ENCODE measurements around the gene ITFG2. TPM values are rescaled to one million over a fixed set of nuclear protein-coding genes. Genes with fewer than 3 reads are reported as not detected.
A peak's percentile ranks its signal among the peaks of the same experiment; 100 is the strongest.

The ITFG2 gene
- total and polyA plus RNA-seq, 10 of the 15 experiments (the other 5 are each of a cell fraction or from before 2014, with no cell fraction given): 21.2 to 39.5 (median 25.9) TPM

DNA sequence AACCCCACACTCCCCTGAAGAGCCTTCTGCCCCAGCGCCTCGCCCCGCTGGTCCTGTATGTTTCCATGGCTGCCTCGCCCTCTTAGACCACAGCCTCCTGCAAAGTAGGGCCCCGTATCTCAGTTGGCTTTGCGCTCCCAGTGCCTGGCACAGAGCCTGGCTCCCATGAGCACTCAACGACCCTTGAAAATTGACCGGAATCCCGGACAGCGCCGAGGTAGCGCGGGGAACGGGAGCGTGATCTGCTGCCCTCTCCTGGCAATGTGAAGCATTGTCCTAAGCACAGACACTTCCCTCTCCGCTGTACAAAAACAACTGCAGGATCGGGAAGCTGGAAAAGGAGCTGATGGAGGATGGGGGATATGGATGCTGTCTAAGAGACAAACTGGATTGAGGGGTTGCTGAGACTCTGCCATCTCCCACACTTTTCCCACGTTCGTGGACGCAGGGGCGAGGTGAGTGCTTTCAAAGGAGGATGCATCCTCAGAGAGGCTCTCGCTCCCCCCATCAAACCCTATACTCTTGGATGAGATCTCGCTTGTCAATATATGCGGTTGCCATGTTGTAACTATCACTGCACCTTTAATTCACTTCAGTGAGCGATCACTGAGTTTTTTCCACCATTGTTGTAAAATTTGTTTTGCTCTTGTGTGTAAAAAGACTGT is 28.4 kb upstream of the ITFG2 start:
- no TSS peak for BruUV-seq (replicated peaks)
- no peaks in the 10 kb centered on the region for H3K79me2 ChIP-seq (ENCODE audit: control insufficient read depth, insufficient read depth, low read length)
- ChIA-PET CTCF (interaction anchor here (1.0 to 2.8 kb wide), 9 partner anchors 12 to 457 kb away, joined by 3 to 16 read pairs (median 6); partner anchors contain the start of gene FKBP4), RAD21 (ENCODE audit: unreplicated experiment) (interaction anchor here (1.6 kb wide), 2 partner anchors 12 to 32 kb away, joined by 3 read pairs; no protein-coding TSS in a partner anchor), POLR2A (no interaction called here), SMC1A (ENCODE audit: uncharacterized antibody, unreplicated experiment) (interaction anchor here (1.7 kb wide), 1 partner anchor 29 kb away, joined by 6 read pairs; the partner anchor contains the start of gene ITFG2)
- H3K27ac ChIP-seq (ENCODE audit: control insufficient read depth, insufficient read depth): no peak overlapping the region
- no peaks in the 10 kb centered on the region; the same call in 1 of the 2 replicates for H3K4me1 ChIP-seq (ENCODE audit: control insufficient read depth, insufficient read depth, low read length)
- no peaks in the 10 kb centered on the region for H4K20me1 ChIP-seq (ENCODE audit: control insufficient read depth, insufficient read depth)
- no peak overlapping the region for H3K9ac ChIP-seq (ENCODE audit: control insufficient read depth, insufficient read depth, low read length)
- in situ Hi-C loops (cut with MboI): no loop called here
- H3K4me3 ChIP-seq: no peak overlapping the region
- intact Hi-C loops (cut with micrococcal nuclease; ENCODE audit: unreplicated experiment): loop anchor here (2.0 kb wide), 1 partner anchor 101 kb away; no protein-coding TSS in a partner anchor
- TF ChIP-seq SMC3 (IDR thresholded peaks at IDR 0.05; ENCODE audit: borderline replicate concordance, low read length): peak; percentile 66
- TF ChIP-seq, protein P1, sequence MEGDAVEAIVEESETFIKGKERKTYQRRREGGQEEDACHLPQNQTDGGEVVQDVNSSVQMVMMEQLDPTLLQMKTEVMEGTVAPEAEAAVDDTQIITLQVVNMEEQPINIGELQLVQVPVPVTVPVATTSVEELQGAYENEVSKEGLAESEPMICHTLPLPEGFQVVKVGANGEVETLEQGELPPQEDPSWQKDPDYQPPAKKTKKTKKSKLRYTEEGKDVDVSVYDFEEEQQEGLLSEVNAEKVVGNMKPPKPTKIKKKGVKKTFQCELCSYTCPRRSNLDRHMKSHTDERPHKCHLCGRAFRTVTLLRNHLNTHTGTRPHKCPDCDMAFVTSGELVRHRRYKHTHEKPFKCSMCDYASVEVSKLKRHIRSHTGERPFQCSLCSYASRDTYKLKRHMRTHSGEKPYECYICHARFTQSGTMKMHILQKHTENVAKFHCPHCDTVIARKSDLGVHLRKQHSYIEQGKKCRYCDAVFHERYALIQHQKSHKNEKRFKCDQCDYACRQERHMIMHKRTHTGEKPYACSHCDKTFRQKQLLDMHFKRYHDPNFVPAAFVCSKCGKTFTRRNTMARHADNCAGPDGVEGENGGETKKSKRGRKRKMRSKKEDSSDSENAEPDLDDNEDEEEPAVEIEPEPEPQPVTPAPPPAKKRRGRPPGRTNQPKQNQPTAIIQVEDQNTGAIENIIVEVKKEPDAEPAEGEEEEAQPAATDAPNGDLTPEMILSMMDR (IDR thresholded peaks at IDR 0.05 in 2 of 3, conservative IDR thresholded peaks at IDR 0.05 in 1 of 3; ENCODE audit: control insufficient read depth in 2 of 3, extremely low read depth in 1 of 3, insufficient read depth in 1 of 3, low read depth in 3 of 3, low read length in 3 of 3): peak; percentile 80 to 92 (median 92)
- TF ChIP-seq RAD21 (IDR thresholded peaks at IDR 0.05; ENCODE audit: insufficient read depth, low read depth, low read length): peak; percentile 62
- TF ChIP-seq POLR2A (IDR thresholded peaks at IDR 0.05; ENCODE audit: low read depth, low read length): no peak
- TF ChIP-seq SPI1 (IDR thresholded peaks at IDR 0.05; ENCODE audit: borderline replicate concordance, insufficient read depth, low read depth, low read length): peak; percentile 44; the same call in 1 of the 2 replicates
- no peak for TF ChIP-seq CHD1 (IDR thresholded peaks at IDR 0.05; ENCODE audit: low read depth, low read length)
- peak overlapping the region; percentile 23; the same call in 1 of the 2 replicates for H2AFZ ChIP-seq (ENCODE audit: control insufficient read depth, low read depth, low read length)
- peak; percentile 75 for FAIRE-seq
- peak; percentile 96 for ATAC-seq
- peaks cover 1 to 6% of the 10 kb centered on the region in 2 experiments; a peak in 3 of 4 replicates for H3K27me3 ChIP-seq (replicated peaks in 1 of 2; ENCODE audit: control insufficient read depth in 2 of 2, insufficient read depth in 2 of 2, low read length in 1 of 2)
- peak overlapping the region; percentile 30; the same call in 1 of the 2 replicates for H3K4me2 ChIP-seq (ENCODE audit: control insufficient read depth, insufficient read depth)
- 15% methylated on average over 25 of the region's 25 CpGs for WGBS (ENCODE audit: insufficient coverage, insufficient replicate concordance, low lambda C conversion rate, missing lambda C conversion rate)
- DNase-seq (ENCODE audit: low read depth, low spot score): no peak
- no peaks in the 10 kb centered on the region for H3K36me3 ChIP-seq (ENCODE audit: control insufficient read depth in 2 of 2, insufficient read depth in 2 of 2, low read length in 1 of 2)
- no peaks in the 10 kb centered on the region for H3K9me3 ChIP-seq (replicated peaks; ENCODE audit: control insufficient read depth, insufficient read depth, low read length)

All from GM12878 (cell line).